ENCODE measurements around the gene COL1A2.

DNA sequence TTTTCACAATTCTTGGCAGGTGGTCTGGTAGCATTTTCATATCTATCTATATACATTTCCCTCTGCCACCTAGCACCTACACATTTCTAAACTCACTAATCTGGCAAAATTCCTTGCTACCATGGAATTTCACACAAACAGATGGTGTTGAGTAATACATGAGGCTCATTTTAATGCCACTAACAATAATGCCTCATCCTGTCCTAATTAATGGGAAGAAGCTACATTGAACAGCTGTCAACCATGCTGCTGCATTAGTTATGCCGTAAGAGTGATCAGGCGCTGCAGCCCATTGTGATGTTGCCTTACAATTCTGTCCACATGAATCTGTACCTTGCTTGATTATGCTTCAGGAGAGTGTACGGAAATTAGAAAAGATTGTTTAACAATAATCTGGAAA is 23.2 kb downstream of the COL1A2 start:
- TF ChIP-seq, protein P1, sequence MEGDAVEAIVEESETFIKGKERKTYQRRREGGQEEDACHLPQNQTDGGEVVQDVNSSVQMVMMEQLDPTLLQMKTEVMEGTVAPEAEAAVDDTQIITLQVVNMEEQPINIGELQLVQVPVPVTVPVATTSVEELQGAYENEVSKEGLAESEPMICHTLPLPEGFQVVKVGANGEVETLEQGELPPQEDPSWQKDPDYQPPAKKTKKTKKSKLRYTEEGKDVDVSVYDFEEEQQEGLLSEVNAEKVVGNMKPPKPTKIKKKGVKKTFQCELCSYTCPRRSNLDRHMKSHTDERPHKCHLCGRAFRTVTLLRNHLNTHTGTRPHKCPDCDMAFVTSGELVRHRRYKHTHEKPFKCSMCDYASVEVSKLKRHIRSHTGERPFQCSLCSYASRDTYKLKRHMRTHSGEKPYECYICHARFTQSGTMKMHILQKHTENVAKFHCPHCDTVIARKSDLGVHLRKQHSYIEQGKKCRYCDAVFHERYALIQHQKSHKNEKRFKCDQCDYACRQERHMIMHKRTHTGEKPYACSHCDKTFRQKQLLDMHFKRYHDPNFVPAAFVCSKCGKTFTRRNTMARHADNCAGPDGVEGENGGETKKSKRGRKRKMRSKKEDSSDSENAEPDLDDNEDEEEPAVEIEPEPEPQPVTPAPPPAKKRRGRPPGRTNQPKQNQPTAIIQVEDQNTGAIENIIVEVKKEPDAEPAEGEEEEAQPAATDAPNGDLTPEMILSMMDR (IDR thresholded peaks at IDR 0.05; ENCODE audit: poor library complexity) = no peak
- TF ChIP-seq EZH2 (IDR thresholded peaks at IDR 0.05; ENCODE audit: borderline replicate concordance) = no peak

All from hepatocyte (in vitro differentiated cells).